Measurements from ENCODE around the gene USP54. TPM values are rescaled to one million over a fixed set of nuclear protein-coding genes. Genes with fewer than 3 reads are reported as not detected.

Gene USP54
- total RNA-seq: 5.4 and 5.5 TPM in 2 replicates

GRCh38 chr10:73590881-73591799, at the start of gene USP54:
TSS of gene USP54 (minus strand) at chr10:73591342. CDS start at chr10:73575658, 15,684 bp downstream.

DNA sequence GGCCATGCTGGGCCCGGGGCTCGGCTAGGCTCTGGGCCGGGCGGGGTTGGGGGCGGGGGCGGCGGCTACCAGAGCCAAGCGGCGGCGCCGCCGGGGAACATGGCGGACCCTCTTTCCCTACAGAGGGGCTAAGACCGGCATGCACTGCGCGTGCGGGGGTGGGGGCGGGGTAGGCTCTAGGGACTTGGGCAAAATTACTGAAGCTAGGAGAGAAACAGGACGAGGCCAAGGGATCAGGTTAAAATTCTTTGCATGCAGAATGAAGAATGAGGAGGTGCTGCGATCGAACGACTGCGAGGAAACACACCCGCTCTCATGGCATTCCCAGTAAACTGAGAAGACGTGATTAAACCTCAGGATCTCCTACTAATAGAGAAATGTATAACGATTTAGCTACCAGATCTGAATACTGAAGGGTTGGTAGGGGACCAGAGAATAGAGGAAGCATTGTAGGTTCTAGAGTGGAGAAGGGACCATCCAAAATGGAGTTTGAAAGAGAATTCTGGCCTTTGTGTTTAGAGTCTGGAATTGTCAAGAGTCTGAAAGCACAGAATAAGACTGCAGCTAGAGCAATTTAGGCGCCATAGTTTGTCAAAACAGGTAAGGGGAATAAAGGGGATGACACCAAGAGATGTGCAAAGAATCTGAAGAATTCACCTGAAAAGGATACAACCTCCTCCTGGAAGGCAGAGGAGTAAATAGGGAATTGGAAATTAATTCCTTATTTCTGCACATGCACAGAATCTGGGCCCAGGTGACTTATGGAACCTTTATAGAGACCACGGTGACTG, 95.1 kb downstream of the USP54 start, which contains the start of gene PPP3CB:
Gene PPP3CB, minus strand, starts transcription at position 141 of the 791 bp plus-strand sequence. Its CDS starts 135 bp downstream, at position 6.

Other genes with a start within 250 kb of the USP54 start
- gene CFAP70, start 232.5 kb downstream of the USP54 start, total RNA-seq: 0.16 and 0.18 TPM in 2 replicates
- gene ANXA7, start 177.3 kb downstream of the USP54 start, total RNA-seq: 68.6 and 95.7 TPM in 2 replicates
- 0.65 and 1.3 TPM in 2 replicates for gene MSS51, start 157.8 kb downstream of the USP54 start, total RNA-seq
- gene PPP3CB, start 95.3 kb downstream of the USP54 start, total RNA-seq: 24.9 and 27.2 TPM in 2 replicates
- not detected in 2 replicates for gene MYOZ1, start 50.1 kb upstream of the USP54 start, total RNA-seq
- not detected in 2 replicates for gene SYNPO2L, start 64.7 kb upstream of the USP54 start, total RNA-seq
- gene AGAP5, start 106.8 kb upstream of the USP54 start, total RNA-seq: 0.49 and 1.1 TPM in 2 replicates
- 45.9 and 63.8 TPM in 2 replicates for gene SEC24C, start 153.0 kb upstream of the USP54 start, total RNA-seq
- gene CHCHD1, start 190.7 kb upstream of the USP54 start, total RNA-seq: 23.6 and 25.6 TPM in 2 replicates
- gene ZSWIM8, start 194.3 kb upstream of the USP54 start, total RNA-seq: 54.4 and 75.6 TPM in 2 replicates
- 15.6 and 35.4 TPM in 2 replicates for gene NDST2, start 220.3 kb upstream of the USP54 start, total RNA-seq

Measured in cardiac atrium fibroblast (primary cell).